GM12873 (cell line): Measurements from ENCODE around the gene DNAI1.

Experiments used
- TF ChIP-seq, protein P1 (sequence below): IDR thresholded peaks from 2 replicates; pipeline ENCODE4 v1.5.1; 2012; ENCODE audit warnings: low read depth, mild to moderate bottlenecking, moderate library complexity, low read length, control low read depth; ENCODE audit not compliant: insufficient read depth; ENCODE audit errors: missing control alignments

The DNAI1 gene

DNA sequence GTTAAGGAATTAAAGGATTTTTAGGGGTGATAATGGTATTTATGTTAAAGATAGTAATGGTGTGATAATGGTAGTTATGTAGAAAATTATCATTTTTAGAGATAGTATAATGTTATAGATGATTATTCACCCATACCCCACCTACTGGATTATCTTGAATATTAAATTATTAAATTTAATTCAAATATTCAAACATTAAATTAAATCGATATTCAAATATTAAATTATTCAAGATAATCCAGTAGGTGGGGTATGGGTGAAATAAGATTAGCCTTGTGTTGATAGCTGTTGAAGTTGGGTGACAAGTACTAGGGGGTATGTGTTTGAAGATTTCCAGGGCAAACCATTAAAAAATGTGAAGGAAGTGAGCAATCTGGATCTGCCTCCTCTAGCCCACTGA lies 15.8 kb upstream of the DNAI1 start:
- TF ChIP-seq, protein P1, sequence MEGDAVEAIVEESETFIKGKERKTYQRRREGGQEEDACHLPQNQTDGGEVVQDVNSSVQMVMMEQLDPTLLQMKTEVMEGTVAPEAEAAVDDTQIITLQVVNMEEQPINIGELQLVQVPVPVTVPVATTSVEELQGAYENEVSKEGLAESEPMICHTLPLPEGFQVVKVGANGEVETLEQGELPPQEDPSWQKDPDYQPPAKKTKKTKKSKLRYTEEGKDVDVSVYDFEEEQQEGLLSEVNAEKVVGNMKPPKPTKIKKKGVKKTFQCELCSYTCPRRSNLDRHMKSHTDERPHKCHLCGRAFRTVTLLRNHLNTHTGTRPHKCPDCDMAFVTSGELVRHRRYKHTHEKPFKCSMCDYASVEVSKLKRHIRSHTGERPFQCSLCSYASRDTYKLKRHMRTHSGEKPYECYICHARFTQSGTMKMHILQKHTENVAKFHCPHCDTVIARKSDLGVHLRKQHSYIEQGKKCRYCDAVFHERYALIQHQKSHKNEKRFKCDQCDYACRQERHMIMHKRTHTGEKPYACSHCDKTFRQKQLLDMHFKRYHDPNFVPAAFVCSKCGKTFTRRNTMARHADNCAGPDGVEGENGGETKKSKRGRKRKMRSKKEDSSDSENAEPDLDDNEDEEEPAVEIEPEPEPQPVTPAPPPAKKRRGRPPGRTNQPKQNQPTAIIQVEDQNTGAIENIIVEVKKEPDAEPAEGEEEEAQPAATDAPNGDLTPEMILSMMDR, result no peak

DNA sequence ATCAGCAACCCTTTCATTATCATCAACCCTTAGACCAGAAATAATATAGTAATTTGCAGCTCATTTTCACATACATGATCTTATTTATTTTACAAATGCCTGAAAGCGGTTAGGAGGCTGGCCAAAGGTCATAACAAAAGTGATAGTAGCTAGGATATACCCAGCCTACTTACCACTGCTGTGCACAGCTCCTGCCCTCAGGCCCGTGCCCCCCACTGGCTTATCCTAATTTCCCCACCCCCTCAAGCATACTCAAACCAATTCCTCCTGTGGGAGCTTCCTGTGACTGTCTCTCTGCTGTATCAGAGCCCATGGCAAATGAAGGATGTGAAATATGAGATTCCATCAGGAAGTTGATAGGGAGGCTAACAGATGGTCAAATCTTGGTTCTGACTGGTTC lies 15.1 kb upstream of the DNAI1 start:
- TF ChIP-seq, protein P1, result no peak

DNA sequence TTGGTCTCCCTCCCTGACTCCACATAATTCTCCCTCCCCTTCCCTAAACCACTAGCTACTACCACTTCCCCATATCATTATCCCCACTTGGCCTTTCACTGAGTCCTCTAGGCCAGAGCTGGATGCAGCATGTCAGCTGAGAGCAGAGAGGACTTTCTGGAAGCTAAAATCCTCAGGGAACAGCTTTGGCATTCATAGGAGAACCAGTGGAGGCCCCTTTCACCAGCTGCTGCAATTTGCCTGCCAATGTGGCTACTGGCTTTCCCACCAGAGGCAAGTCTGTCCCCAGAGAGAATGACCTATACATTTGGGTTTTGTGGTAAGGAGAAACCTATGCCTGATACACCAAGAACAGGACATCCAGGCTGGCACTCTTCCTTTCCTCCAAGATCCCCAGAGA lies 14.6 kb upstream of the DNAI1 start:
- TF ChIP-seq, protein P1, result no peak

DNA sequence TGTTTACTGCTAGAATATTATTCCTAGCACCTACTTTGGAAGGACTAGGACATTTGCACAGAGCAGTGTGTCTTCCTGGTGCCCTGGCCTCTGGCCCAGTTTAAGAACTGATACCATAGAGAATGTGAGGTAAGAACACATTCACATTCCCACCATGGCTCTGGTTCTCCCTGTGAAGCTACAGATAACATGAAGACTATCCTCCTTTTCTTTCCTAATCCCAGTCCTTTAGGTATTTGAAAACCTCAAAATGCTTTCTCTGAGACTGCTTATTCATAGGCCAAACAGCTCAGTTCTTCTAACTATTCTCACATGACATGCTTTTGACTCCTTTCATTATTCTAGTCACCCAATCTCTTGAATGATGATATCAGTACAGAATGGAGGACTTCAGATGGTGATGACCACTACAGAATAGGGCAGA lies 12.1 kb upstream of the DNAI1 start:
- TF ChIP-seq, protein P1, result no peak

DNA sequence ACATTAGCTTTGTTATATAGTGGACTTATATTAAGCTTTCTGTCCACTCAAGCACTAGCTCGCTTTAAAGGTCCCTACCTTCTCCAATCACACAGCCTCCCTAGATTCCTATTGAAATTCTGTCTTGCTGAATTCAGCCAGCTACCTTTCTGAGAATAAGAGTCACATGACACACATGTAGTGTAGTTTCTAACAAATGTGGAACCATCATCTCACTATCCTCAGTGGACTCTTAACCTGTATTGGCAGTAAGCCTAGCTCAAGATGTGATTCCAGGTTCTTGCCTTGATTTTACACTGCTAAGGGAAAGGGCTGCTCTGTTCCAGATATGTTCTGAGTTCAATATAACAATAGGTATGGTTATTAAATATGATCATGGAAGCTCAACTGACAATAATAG lies 11.7 kb upstream of the DNAI1 start:
- TF ChIP-seq, protein P1, result no peak

DNA sequence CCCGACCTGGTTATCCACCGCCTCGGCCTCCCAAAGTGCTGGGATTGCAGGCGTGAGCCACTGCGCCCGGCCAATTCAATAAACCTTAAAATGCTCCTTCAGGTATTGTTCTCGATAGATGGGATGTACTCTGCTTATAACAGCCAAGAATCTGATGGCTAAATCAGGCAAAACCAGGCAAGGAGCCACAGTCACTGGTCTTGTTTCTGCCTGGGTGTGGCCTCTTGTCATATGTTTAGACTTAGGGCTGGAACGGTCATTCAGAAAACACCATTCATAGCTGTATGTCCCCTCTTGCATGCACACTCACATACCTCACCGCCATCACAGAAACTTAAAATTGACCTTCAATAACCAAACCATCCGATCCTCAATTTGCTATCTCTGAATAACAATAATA lies 8.0 kb upstream of the DNAI1 start:
- TF ChIP-seq, protein P1, result no peak

DNA sequence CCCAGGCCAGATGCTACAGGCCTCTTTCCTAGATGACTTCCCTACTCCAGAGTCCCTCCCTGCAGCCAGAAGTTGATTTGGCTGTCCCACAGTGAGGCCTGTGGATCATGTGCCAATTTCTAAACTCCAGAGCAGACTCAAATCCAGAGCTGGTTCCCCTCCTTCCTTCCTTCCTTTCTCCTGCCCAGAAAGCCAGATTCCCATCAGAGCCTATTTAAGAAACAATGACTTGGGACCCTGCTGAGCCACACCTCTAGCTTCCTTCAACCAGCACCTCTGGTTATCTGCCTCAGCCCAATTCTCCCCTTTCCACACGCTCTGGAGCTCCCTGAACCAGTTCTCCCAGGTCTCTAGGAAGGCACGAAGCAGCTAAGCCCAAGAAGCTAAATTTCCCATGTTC lies 7.5 kb upstream of the DNAI1 start:
- TF ChIP-seq, protein P1, result no peak
